ENCODE data around the gene SLC8B1.
A peak's percentile ranks its signal among the peaks of the same experiment; 100 is the strongest.

Gene SLC8B1

DNA sequence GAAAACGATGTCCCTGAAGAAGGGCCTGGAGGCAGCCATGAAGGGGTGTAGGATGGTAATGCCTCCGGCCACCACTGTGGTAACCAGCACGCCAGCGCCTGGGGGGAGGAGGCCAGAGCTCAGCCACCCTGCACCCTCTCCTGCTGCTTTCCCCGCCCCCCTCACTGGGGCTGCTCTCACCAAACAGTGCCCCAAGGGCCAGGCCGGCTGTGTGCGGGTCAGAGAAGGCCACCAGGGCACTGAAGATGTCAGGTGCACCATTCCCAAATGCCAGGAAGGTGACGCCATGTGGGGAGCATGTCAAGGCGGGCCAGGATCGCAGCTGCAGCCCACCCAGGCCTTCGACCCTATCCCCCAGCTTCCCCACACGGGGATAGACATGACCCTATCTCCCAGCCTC lies 14.5 kb downstream of the SLC8B1 start:
- H3K4me3 ChIP-seq (ENCODE audit: low read length), result no peak overlapping the region
- no peak for TF ChIP-seq CTCF (conservative IDR thresholded peaks at IDR 0.05; ENCODE audit: low read depth, low read length)
- DNase-seq (ENCODE audit: low read depth), result no peak

GRCh38 chr12:113318900-113319628 lies 15.8 kb downstream of the SLC8B1 start:
- DNase-seq (ENCODE audit: low read depth), result no peak
- no peak for TF ChIP-seq CTCF (conservative IDR thresholded peaks at IDR 0.05; ENCODE audit: low read depth, low read length)
- H3K4me3 ChIP-seq (ENCODE audit: low read length), result no peak overlapping the region

- no peak for TF ChIP-seq CTCF (conservative IDR thresholded peaks at IDR 0.05; ENCODE audit: low read depth, low read length)
- no peak overlapping the region for H3K4me3 ChIP-seq (ENCODE audit: low read length)
- DNase-seq (ENCODE audit: low read depth), result no peak
Observed at GRCh38 chr12:113318046-113318656, 16.8 kb downstream of the SLC8B1 start.

DNA sequence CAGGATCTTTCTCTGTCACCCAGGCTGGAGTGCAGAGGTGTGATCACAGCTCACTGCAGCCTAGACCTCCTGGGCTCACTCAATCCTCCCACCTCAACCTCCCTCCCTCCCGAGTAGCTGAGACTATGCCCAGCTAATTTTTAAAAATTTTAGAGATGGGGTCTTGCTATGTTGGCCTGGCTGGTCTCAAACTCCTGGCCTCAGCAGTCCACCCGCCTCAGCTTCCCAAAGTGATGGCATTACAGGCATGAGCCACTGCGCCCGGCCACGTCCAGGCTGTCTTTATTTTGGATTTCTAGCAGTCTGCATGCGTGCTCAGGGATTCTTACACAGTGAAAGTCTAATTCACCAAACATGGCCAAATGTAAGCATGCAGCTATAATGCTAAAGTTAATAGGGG lies 17.8 kb downstream of the SLC8B1 start:
- no peak for DNase-seq (ENCODE audit: low read depth)
- H3K4me3 ChIP-seq (ENCODE audit: low read length), result no peak overlapping the region
- TF ChIP-seq CTCF (conservative IDR thresholded peaks at IDR 0.05; ENCODE audit: low read depth, low read length), result no peak

GRCh38 chr12:113316155-113316554 lies 18.8 kb downstream of the SLC8B1 start:
- peak; percentile 3 for TF ChIP-seq CTCF (conservative IDR thresholded peaks at IDR 0.05; ENCODE audit: low read depth, low read length)
- no peak for DNase-seq (ENCODE audit: low read depth)

DNA sequence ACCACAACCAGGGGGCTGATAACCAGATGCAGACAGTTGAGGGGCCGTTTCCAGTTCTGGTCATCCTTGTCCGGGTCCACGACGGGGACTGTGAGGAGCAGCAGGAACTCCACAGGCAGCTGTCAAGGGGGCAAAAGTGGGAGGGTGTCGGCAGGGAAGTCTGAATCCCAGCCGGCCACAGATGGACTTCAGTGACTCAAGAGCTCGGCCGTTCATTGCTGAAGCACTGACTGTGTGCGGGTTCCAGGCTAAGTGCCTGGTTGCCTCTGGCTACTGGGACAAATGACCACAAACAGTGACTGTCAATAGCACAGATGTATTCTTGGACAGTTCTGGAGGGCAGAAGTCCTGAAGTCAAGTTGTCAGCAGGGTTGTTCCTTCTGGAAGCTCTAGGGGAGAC lies 19.6 kb downstream of the SLC8B1 start:
- no peak overlapping the region for H3K4me3 ChIP-seq (ENCODE audit: low read length)
- no peak for DNase-seq (ENCODE audit: low read depth)
- TF ChIP-seq CTCF (conservative IDR thresholded peaks at IDR 0.05; ENCODE audit: low read depth, low read length), result no peak

More at GRCh38 chr12:113316155-113316554, 18.8 kb downstream of the SLC8B1 start:
- H3K4me3 ChIP-seq (ENCODE audit: low read length), result no peak overlapping the region

DNA sequence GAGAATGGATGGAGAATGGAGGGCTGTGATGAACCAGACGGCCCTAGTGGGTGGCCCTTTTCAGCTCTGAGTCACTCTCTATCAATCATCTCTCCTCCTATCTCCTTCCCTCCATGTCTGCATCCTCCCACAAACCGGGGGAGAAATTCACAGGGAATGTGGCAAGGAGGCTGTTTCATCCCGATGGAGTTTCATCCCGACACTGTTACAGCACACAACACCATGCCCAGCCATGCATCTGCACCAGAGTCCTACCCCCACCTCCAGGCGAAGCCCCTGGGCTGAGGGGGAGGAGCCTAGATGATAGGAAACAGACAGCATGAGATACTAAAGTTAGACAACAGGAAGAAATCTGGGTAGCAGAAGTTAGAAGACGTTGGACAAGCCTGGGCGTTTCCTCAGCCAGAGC lies 20.8 kb downstream of the SLC8B1 start:
- TF ChIP-seq CTCF (conservative IDR thresholded peaks at IDR 0.05; ENCODE audit: low read depth, low read length), result no peak
- no peak for DNase-seq (ENCODE audit: low read depth)
- H3K4me3 ChIP-seq (ENCODE audit: low read length), result no peak overlapping the region

Data from retinal pigment epithelial cell (primary cell).